Left lung (tissue), 10 donors: ENCODE results near the gene BANP. TPM values are rescaled to one million over a fixed set of nuclear protein-coding genes. Genes with fewer than 3 reads are reported as not detected.
"Not testable (repeated sequence)": the region's sequence is repeated elsewhere in the genome, so short reads cannot be mapped to it uniquely, and the experiment has no call there.

ENCODE experiments used
- ATAC-seq: fragments of 200-7000 bp; cut with Tn5 transposase; one replicate; pipeline ENCODE4 v1.9.1; 2020; ENCODE audit warnings: moderate library complexity
- DNase-seq, 4 donors: peaks; one replicate each; pipeline ENCODE4 v3.0.0-alpha.2; 2013 to 2020
- H3K27ac ChIP-seq, 2 donors: fragments of 200-600 bp; sonication (generic) in 1 of 2; one replicate each; pipeline versions ENCODE4 v1.5.0 to v1.8.0; 2020 to 2021
- H3K27me3 ChIP-seq, 2 donors: fragments of 200-600 bp; sonication (generic) in 1 of 2; one replicate each; pipeline versions ENCODE4 v1.5.0 to v1.8.0; 2020 to 2021
- H3K36me3 ChIP-seq, 2 donors: fragments of 200-600 bp; sonication (generic) in 1 of 2; one replicate each; pipeline versions ENCODE4 v1.5.0 to v1.8.0; 2020 to 2021
- H3K4me1 ChIP-seq, 2 donors: fragments of 200-600 bp; one replicate each; pipeline ENCODE4 v1.8.0; 2021
- H3K4me3 ChIP-seq, 2 donors: fragments of 200-600 bp; sonication (generic) in 1 of 2; one replicate each; pipeline versions ENCODE4 v1.5.0 to v1.8.0; 2020 to 2021; ENCODE audit warnings: mild to moderate bottlenecking in 1 of 2
- H3K9me3 ChIP-seq, 2 donors: fragments of 200-600 bp; sonication (generic) in 1 of 2; one replicate each; pipeline versions ENCODE4 v1.5.0 to v1.8.0; 2020 to 2021
- intact Hi-C, 2 donors: fragments of 100-400 bp; cut with DNase I; formaldehyde crosslinking; loops; one replicate each; pipeline versions ENCODE4 v1.11.2 to v1.14.2; 2022
- polyA plus RNA-seq, 6 donors: library from polyadenylated mRNA; unstranded; fragments of 120-200 nt; gene quantifications; one replicate each; pipeline ENCODE4 v1.2.1, GENCODE V29; 2013; ENCODE audit not compliant: insufficient read length in 6 of 6
- total RNA-seq, 2 donors: library from RNA; stranded (reverse); fragmentation: NEBNext Ultra II Directional; extraction: Animal tissue kit (Norgen Biotek cat#: 25700); gene quantifications; one replicate each; pipeline ENCODE4 v1.2.1, GENCODE V29; 2021
- TF ChIP-seq, protein P1 (sequence below), 2 donors: fragments of 200-600 bp; sonication (generic) in 1 of 2; IDR thresholded peaks; one replicate each; pipeline versions ENCODE4 v1.5.0 to v1.8.0; 2021; ENCODE audit warnings: antibody characterized with exemption in 2 of 2
- donor health status: DM: no; HTN: yes; CAD: no.
- donor health status: DM: no; HTN: no; CAD: no.

BANP gene
- total and polyA plus RNA-seq, 8 donors: 19.3 to 35.9 (median 23.8) TPM

DNA sequence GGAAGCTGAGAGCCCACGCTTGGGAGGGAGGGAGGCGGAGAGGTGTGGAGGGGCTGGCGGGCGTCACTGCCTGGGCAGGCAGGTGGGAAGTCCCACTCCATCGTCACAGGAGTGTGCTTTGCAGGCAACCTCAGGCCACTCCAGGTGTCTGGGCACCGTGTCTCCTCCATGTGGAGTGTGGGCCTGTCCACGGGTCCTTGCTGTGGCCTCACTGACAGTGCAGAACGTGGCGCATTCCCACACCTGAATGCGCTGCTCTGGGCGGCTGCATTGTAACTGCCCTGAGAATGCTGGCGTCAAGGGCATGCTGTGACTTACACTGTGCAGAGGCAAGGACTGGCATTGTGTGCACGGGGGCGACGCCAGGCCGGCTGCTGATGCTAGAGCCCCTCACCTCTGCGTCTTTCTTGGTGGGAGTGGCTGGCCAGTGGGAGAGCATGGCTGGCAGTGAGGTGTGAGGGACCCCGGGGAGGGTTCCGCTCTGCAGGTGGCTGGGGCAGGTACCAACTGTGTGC, 66.4 kb downstream of the BANP start:
- TF ChIP-seq, protein P1, sequence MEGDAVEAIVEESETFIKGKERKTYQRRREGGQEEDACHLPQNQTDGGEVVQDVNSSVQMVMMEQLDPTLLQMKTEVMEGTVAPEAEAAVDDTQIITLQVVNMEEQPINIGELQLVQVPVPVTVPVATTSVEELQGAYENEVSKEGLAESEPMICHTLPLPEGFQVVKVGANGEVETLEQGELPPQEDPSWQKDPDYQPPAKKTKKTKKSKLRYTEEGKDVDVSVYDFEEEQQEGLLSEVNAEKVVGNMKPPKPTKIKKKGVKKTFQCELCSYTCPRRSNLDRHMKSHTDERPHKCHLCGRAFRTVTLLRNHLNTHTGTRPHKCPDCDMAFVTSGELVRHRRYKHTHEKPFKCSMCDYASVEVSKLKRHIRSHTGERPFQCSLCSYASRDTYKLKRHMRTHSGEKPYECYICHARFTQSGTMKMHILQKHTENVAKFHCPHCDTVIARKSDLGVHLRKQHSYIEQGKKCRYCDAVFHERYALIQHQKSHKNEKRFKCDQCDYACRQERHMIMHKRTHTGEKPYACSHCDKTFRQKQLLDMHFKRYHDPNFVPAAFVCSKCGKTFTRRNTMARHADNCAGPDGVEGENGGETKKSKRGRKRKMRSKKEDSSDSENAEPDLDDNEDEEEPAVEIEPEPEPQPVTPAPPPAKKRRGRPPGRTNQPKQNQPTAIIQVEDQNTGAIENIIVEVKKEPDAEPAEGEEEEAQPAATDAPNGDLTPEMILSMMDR (IDR thresholded peaks at IDR 0.05): no peak
- intact Hi-C loops: no loop called here
- H3K36me3 ChIP-seq: peaks cover 0 to 58% of the 10 kb centered on the region in 2 donors
- DNase-seq (peak in 1 of 4 donors; percentile 67), ATAC-seq (no peak)
- H3K4me3 ChIP-seq: no peak overlapping the region
- no peaks in the 10 kb centered on the region for H3K27me3 ChIP-seq
- H3K4me1 ChIP-seq: peaks cover 6 to 7% of the 10 kb centered on the region in 2 donors
- no peaks in the 10 kb centered on the region for H3K9me3 ChIP-seq
- no peak overlapping the region for H3K27ac ChIP-seq

DNA sequence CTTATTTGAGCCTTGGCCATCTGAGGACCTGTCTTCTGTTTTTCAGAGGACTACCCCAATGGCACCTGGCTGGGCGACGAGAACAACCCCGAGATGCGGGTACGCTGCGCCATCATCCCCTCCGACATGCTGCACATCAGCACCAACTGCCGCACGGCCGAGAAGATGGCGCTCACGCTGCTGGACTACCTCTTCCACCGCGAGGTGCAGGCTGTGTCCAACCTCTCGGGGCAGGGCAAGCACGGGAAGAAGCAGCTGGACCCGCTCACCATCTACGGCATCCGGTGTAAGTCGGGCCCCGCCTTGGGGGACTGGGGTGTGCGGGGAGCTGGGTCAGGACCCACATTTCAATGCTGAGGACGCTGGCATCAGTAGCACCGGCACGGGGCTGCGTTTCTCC, 67.1 kb downstream of the BANP start:
- H3K27me3 ChIP-seq, DNase-seq, H3K4me3 ChIP-seq, H3K4me1 ChIP-seq, intact Hi-C loops, H3K9me3 ChIP-seq, ATAC-seq, H3K27ac ChIP-seq: not testable (repeated sequence)
- peaks cover 0 to 52% of the 10 kb centered on the region in 2 donors for H3K36me3 ChIP-seq

DNA sequence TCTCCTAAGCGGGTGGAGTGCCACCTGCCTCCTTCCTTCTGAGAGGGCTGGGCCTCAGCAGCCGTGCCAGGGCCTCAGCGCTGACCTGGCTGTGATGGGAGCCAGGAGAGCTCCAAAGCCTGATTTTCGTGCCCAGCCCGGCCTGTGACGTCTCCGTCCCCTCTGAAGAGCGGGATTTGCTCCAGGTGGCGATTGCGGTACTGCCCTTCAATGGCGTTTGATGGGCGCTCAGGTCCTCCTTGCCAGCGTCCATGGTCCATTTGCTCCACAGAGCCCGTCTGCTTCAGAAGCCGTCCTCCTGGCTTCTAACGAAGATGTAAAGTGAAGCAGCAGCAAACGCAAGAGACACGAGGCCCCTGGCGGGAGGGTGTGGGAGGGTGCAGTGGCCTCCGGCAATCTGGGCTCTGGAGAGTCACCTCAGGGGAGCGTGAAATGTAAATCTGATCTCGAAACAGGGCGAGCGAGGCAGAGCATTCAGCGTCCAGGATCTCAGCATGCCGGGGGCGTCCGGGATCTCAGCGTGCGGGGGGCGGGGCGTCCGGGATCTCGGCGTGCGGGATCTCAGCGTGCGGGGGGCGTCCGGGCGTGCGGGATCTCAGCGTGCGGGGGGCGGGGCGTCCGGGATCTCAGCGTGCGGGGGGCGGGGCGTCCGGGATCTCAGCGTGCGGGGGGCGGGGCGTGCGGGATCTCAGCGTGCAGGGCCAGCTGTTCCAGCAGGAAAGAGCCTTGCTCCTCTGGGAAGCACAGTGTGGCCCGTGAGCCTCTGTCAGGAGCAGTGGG, 68.0 kb downstream of the BANP start:
- ATAC-seq, intact Hi-C loops, H3K4me3 ChIP-seq, DNase-seq, H3K27me3 ChIP-seq, H3K4me1 ChIP-seq, H3K9me3 ChIP-seq, H3K27ac ChIP-seq: not testable (repeated sequence)
- peaks cover 0 to 60% of the 10 kb centered on the region in 2 donors for H3K36me3 ChIP-seq

GRCh38 chr16:88019821-88020515, 68.7 kb downstream of the BANP start:
- DNase-seq (no peak), ATAC-seq (no peak)
- Histone ChIP-seq H3K4me1 (peaks cover 1 to 8% of the 10 kb centered on the region in 2 donors), H3K27me3 (no peaks in the 10 kb centered on the region), H3K9me3 (no peaks in the 10 kb centered on the region), H3K4me3 (no peak overlapping the region), H3K36me3 (peaks cover 0 to 60% of the 10 kb centered on the region in 2 donors), H3K27ac (no peak overlapping the region)
- TF ChIP-seq, protein P1 (IDR thresholded peaks at IDR 0.05): no peak
- intact Hi-C loops: no loop called here

GRCh38 chr16:88020516-88020885, 69.3 kb downstream of the BANP start:
- DNase-seq (no peak), ATAC-seq (no peak)
- Histone ChIP-seq H3K9me3 (no peaks in the 10 kb centered on the region), H3K27ac (no peak overlapping the region), H3K4me1 (peaks cover 7 to 13% of the 10 kb centered on the region in 2 donors), H3K4me3 (no peak overlapping the region), H3K36me3 (peaks cover 0 to 59% of the 10 kb centered on the region in 2 donors), H3K27me3 (no peaks in the 10 kb centered on the region)
- intact Hi-C loops: no loop called here
- TF ChIP-seq, protein P1 (IDR thresholded peaks at IDR 0.05): no peak

GRCh38 chr16:88021041-88021970, 70.1 kb downstream of the BANP start:
- H3K27ac ChIP-seq, H3K9me3 ChIP-seq, ATAC-seq, intact Hi-C loops, H3K27me3 ChIP-seq, H3K4me3 ChIP-seq, DNase-seq: not testable (repeated sequence)
- Histone ChIP-seq H3K36me3 (peaks cover 0 to 55% of the 10 kb centered on the region in 2 donors), H3K4me1 (peaks cover 9 to 16% of the 10 kb centered on the region in 2 donors)
